ENCODE measurements around the gene PRIMPOL.

The PRIMPOL gene

GRCh38 chr4:184641451-184641850 lies 8.1 kb upstream of the PRIMPOL start:
- Histone ChIP-seq H3K79me2 (ENCODE audit: low read length) (peaks cover 49% of the 10 kb centered on the region), H3K36me3 (replicated peaks; ENCODE audit: low read depth, low read length) (no peaks in the 10 kb centered on the region), H4K20me1 (ENCODE audit: insufficient read depth, low read length) (no peaks in the 10 kb centered on the region; the same call in 1 of the 2 replicates), H3K27ac (ENCODE audit: low read length) (no peak overlapping the region), H2AFZ (ENCODE audit: low read depth, low read length) (no peak overlapping the region), H3K27me3 (ENCODE audit: low read depth, low read length) (no peaks in the 10 kb centered on the region), H3K4me3 (ENCODE audit: low read length) (no peak overlapping the region), H3K9ac (ENCODE audit: low read length) (no peak overlapping the region), H3K4me2 (ENCODE audit: low read length) (no peak overlapping the region), H3K4me1 (ENCODE audit: low read length) (no peaks in the 10 kb centered on the region), H3K9me3 (ENCODE audit: insufficient read depth, low read length) (no peaks in the 10 kb centered on the region)
- TF ChIP-seq EZH2phosphoT487 (IDR thresholded peaks at IDR 0.05; ENCODE audit: low read depth) (no peak), CTCF (IDR thresholded peaks at IDR 0.05; ENCODE audit: low read depth, low read length) (no peak)

GRCh38 chr4:184643731-184644130 lies 5.8 kb upstream of the PRIMPOL start:
- no peak overlapping the region for H3K4me3 ChIP-seq (ENCODE audit: low read length)
- no peak overlapping the region for H3K9ac ChIP-seq (ENCODE audit: low read length)
- peaks cover 7% of the 10 kb centered on the region; the same call in 1 of the 2 replicates for H3K4me1 ChIP-seq (ENCODE audit: low read length)
- no peak overlapping the region for H3K4me2 ChIP-seq (ENCODE audit: low read length)
- no peak overlapping the region for H2AFZ ChIP-seq (ENCODE audit: low read depth, low read length)
- H3K9me3 ChIP-seq (ENCODE audit: insufficient read depth, low read length): no peaks in the 10 kb centered on the region
- no peaks in the 10 kb centered on the region for H3K36me3 ChIP-seq (replicated peaks; ENCODE audit: low read depth, low read length)
- H3K27me3 ChIP-seq (ENCODE audit: low read depth, low read length): no peaks in the 10 kb centered on the region
- TF ChIP-seq CTCF (IDR thresholded peaks at IDR 0.05; ENCODE audit: low read depth, low read length) (no peak), EZH2phosphoT487 (IDR thresholded peaks at IDR 0.05; ENCODE audit: low read depth) (no peak)
- H3K79me2 ChIP-seq (ENCODE audit: low read length): peaks cover 72% of the 10 kb centered on the region
- H3K27ac ChIP-seq (ENCODE audit: low read length): no peak overlapping the region
- peaks cover 9% of the 10 kb centered on the region; the same call in 1 of the 2 replicates for H4K20me1 ChIP-seq (ENCODE audit: insufficient read depth, low read length)

GRCh38 chr4:184644553-184645307 lies 4.8 kb upstream of the PRIMPOL start:
- TF ChIP-seq EZH2phosphoT487 (IDR thresholded peaks at IDR 0.05; ENCODE audit: low read depth) (no peak), CTCF (IDR thresholded peaks at IDR 0.05; ENCODE audit: low read depth, low read length) (no peak)
- Histone ChIP-seq H3K27me3 (ENCODE audit: low read depth, low read length) (no peaks in the 10 kb centered on the region), H3K36me3 (replicated peaks; ENCODE audit: low read depth, low read length) (no peaks in the 10 kb centered on the region), H2AFZ (ENCODE audit: low read depth, low read length) (no peak overlapping the region), H3K4me3 (ENCODE audit: low read length) (no peak overlapping the region), H4K20me1 (ENCODE audit: insufficient read depth, low read length) (peaks cover 9% of the 10 kb centered on the region; the same call in 1 of the 2 replicates), H3K27ac (ENCODE audit: low read length) (no peak overlapping the region), H3K9ac (ENCODE audit: low read length) (no peak overlapping the region), H3K9me3 (ENCODE audit: insufficient read depth, low read length) (no peaks in the 10 kb centered on the region), H3K79me2 (ENCODE audit: low read length) (peaks cover 72% of the 10 kb centered on the region), H3K4me1 (ENCODE audit: low read length) (peaks cover 7% of the 10 kb centered on the region; the same call in 1 of the 2 replicates), H3K4me2 (ENCODE audit: low read length) (no peak overlapping the region)

GRCh38 chr4:184645904-184646610 lies 3.5 kb upstream of the PRIMPOL start:
- peaks cover 9% of the 10 kb centered on the region; the same call in 1 of the 2 replicates for H4K20me1 ChIP-seq (ENCODE audit: insufficient read depth, low read length)
- no peak overlapping the region for H3K9ac ChIP-seq (ENCODE audit: low read length)

More at GRCh38 chr4:184645904-184646610, 3.5 kb upstream of the PRIMPOL start:
- Histone ChIP-seq H3K79me2 (ENCODE audit: low read length) (peaks cover 60% of the 10 kb centered on the region), H3K4me2 (ENCODE audit: low read length) (no peak overlapping the region), H3K9me3 (ENCODE audit: insufficient read depth, low read length) (no peaks in the 10 kb centered on the region), H3K27ac (ENCODE audit: low read length) (no peak overlapping the region), H3K4me1 (ENCODE audit: low read length) (peaks cover 7% of the 10 kb centered on the region; the same call in 1 of the 2 replicates), H2AFZ (ENCODE audit: low read depth, low read length) (no peak overlapping the region), H3K27me3 (ENCODE audit: low read depth, low read length) (no peaks in the 10 kb centered on the region), H3K4me3 (ENCODE audit: low read length) (no peak overlapping the region), H3K36me3 (replicated peaks; ENCODE audit: low read depth, low read length) (no peaks in the 10 kb centered on the region)
- TF ChIP-seq CTCF (IDR thresholded peaks at IDR 0.05; ENCODE audit: low read depth, low read length) (no peak), EZH2phosphoT487 (IDR thresholded peaks at IDR 0.05; ENCODE audit: low read depth) (no peak)
